Amniotic epithelial cell (primary cell): ENCODE data around the gene CARHSP1.
"Not testable (repeated sequence)": the region's sequence is repeated elsewhere in the genome, so short reads cannot be mapped to it uniquely, and the experiment has no call there.

Source experiments
- DNase-seq: peaks from one replicate; pipeline ENCODE4 v3.0.0-alpha.2; 2010; ENCODE audit warnings: low read depth

Gene CARHSP1

DNA sequence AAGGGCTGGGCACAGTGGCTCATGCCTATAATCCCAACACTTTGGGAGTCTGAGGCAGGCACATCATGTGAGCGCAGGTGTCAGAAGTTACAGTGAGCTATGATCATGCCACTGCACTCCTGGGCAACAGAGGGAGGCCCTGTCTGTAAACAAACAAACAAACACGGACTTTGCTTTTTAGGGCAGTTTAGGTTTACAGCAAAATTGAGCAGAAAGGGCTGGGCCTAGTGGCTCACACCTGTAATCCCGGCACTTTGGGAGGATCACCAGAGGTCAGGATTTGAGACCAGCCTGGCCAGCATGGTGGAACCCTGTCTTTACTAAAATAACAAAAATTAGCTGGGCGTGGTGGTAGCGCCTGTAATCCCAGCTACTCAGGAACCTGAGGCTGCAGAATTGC is 3.3 kb upstream of the CARHSP1 start:
- no peak for DNase-seq

DNA sequence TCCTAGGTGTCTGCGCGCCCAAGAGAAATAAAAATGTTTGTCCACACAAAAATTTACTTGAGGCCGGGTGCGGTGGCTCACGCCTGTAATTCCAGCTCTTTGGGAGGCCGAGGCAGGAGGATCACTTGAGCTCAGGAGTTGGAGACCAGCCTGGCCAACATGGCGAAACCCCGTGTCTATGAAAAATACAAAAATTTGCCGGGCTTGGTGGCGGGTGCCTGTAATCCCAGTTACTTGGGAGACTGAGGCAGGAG is 1.1 kb upstream of the CARHSP1 start:
- not testable (repeated sequence) for DNase-seq

DNA sequence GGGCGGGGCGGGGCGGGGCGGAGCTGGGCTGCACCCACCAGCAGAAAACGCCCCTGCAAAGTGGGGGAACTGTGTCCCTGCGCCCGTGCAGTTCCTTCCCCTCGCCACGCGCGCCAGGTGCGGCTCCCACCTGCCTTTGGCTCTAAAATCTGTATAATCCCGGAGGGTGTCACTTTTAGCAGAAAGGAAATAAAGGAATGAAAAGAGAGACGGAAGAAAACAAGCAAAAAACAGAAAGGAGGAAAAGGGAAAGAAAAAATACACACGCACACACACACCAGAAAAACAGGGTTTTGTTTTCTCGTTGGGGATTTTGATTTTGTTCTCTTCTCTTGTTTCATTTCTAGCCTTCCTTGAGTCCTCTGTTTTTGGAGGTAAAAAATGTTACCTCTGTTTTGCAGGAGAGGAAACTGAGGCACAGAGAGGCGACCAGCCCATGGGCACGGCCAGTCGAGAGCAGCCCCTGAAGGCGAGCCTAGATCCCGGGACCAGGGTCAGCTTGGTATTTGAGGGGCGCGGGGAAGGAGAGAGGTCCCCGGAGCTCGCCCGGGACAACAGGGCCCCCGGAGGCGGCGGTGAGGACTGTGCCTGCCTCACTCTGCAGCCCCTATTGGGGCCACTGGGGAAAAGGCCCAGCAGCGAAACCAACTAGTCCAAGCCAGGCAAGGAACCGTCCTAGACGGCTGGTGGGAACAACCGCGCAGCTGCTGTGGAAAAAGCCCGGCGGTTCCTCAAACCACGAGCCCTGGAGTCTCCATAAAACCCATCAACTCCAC is 594 bp upstream of the CARHSP1 start:
- no peak for DNase-seq

DNA sequence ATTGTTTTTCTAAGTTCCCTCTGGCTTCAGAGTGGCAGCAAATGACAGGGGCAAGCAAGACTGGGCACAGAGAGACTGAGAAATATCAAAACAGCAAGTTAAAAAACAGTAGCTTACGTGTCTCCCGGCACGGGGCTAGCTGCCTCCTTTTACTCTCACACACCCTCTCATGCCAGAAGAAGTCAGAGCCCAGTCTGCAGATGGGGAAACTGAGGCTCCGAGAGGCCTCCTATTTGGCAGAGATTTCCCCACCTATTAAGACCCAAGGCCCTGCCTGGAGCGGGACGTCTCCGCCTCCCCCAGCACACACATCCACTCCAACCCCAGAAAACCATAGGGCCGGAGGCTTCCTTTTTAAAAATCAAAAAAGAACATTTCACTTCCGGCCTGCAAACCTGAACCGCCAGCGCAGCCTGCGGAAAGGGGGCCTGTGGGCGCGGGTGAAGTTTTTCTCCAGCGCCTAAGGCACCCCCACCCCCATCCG is 832 bp downstream of the CARHSP1 start:
- no peak for DNase-seq

DNA sequence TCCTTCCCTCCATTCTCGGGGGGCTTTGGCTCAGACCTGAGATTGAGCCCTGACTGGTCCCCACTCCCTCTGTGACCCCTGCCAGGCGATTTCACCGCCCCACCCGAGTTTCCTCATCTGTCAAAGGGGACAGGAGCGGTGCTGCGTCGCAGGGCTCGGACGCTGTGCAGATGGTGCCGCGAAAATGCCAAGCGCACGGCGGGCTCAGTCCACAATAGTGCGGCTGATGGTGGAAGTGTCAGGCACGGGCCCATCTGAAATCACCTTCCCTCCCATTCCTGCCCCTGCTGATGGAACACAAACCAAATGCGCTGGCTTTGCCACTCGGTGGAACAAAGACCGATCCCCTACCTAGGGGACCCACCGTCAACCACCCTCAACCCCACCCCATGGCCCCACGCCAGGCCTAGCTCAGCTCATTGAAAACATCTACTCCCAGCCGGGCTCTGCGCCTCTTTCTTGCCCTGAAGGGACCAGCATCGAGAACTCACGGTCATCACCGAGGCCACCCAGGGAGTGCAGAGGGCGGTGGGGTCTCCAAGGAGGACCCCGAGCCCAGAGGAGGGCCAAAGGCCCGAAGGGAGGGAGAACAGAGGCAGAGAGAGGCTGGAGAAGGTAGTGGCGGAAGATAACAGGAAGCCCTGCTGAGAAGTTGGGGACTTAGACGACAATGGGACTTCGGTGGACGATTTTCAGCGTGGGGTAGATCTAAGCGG is 1.4 kb downstream of the CARHSP1 start:
- no peak for DNase-seq

DNA sequence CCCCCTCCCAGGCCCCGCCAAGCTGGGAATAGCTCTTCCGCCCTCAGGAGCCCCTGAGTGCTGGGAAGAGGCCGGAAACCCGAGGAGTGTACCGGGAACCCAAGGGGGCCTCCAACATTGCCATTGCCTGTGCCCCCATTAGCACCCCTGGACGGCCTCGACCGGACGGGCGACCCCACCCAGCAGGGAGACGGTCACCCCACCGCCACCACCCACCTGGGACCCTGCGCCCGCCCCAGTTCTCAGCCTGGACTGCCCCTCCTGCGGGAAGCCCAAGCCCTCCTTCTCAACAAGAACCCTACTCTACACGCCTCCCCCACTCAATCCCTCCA is 2.0 kb downstream of the CARHSP1 start:
- DNase-seq: no peak

DNA sequence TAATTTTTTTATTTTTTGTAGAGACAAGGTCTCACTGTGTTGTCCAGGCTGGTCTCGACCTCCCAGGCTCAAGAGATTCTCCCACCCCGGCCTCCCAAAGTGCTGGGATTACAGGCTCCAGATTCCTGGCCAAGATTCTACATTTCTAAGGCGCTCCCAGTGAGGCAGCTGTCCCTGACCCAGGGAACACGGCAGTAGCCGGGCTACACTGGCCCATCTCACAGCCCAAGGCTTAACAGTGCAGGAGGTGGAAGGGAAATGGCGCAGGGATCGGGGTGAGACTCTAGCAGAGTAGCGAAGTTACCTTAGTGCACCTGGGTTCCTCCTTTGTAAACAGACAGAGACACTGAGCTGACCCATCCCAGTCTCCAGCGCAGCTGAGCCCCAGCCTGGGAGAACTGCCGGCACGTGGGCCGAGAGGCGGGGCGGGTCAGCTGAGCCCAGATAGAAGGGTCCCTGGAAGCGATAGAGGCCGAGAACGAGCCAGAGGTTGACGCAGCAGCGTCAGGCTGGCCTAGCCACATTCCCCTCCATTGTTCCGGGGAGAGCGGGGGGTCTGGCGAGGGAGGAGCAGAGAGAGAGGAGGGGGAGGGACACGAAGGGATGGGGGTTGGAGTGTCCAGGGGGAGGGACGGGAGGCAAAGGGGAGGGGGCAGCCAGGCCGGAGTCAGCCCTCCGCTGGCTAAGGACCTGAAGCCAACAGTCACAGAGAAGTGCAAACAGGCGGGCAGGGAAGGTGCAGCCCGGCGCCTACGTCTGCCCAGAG is 2.5 kb downstream of the CARHSP1 start:
- DNase-seq: no peak

DNA sequence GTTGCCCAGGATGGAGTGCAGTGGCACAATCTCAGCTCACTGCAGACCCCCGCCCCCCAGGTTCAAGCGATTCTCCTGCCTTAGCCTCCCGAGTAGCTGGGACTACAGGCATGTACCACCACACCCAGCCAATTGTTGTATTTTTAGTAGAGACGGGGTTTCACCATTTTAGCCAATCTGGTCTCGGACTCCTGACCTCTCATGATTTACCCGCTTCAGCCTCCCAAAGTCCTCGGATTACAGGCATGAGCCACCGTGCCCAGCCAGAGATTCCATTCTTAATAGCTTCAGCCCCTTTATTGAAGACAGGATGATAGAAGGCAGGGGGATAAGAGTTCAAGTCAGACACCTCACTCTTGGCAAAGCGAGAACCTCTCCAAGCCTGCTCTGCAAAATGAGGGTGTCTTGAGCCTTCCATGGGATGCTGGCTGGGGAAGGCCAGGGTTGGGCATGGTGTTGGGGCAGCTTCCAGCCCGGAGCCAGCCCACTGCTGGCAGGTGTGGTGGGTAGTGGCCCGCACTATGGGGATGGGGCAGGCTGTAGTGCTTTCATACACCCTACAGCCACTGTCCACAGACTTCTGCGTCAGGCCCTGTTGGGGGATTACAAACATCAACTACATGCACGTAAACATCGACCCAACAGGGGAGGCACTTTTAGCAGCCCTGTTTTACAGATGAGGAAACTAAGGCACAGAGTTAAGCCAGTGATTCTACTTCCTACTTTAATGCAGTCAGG is 3.5 kb downstream of the CARHSP1 start:
- DNase-seq: no peak

DNA sequence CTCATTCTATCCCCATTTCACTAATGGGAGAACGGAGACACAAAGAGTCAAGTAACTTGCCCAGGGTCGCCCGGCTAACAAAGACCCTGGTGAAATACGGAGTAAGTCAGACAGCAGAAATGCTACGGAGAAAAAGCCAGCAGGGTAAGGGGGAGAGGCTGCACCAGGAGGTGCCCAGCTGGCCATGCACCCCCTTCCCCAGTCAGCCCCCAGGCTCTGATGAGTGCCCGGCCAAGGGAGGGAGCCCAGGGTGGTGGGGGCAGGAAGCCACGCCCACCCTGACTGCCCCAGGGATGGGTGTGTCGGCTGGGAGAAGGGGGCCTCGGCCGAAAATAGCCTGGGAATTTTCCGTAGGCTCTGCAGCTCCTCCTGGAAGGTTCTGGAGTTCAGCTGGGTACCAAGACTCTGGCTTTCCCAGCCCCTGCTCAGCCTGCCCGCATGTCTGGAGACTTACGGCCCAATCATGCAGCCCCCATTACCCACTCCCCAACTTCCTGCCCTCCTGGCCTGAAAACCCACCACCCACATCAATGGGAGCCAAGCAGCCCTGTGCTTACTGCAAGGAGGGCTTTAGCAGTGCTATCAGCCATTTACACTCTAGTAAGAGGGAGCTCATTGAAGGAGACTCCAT is 4.2 kb downstream of the CARHSP1 start:
- DNase-seq: no peak

DNA sequence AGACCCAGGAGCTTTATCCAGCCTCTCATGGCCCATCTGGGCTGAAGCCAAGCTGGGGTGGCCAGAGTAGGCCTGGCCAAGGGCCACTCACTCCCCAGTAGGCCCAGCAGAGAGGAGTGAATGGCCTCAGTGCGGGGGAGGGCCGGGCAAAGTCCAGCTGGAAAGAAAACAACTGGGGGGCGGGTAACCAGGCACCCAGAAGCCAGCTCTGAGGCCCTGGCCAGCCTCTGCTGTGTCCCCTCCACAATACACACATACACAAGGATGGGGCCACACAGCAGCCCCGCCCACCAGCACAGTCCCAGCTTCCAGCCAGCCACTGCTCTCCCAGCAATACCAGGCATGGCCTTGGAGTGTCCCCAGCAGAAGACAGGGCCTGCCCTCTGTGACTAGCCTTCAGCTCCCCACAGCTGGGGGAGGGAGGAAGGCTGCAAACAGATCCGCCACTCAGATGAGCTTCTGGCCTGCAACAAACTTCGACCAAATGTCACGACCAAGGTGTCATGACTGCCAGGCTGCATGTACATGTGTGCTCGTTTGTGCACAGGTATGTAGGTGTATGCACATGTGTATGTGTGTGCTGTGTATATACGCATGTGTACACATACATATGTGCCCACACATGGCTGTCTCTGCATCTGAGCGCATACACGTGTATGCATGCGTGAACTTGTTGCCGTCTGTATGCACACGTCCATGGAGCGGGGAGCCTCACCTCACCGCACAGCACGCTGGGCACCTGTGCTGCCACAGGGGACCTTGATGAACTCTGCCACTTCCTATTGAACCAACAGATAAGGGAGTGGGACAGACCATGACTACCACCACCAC is 5.0 kb downstream of the CARHSP1 start:
- DNase-seq: no peak

DNA sequence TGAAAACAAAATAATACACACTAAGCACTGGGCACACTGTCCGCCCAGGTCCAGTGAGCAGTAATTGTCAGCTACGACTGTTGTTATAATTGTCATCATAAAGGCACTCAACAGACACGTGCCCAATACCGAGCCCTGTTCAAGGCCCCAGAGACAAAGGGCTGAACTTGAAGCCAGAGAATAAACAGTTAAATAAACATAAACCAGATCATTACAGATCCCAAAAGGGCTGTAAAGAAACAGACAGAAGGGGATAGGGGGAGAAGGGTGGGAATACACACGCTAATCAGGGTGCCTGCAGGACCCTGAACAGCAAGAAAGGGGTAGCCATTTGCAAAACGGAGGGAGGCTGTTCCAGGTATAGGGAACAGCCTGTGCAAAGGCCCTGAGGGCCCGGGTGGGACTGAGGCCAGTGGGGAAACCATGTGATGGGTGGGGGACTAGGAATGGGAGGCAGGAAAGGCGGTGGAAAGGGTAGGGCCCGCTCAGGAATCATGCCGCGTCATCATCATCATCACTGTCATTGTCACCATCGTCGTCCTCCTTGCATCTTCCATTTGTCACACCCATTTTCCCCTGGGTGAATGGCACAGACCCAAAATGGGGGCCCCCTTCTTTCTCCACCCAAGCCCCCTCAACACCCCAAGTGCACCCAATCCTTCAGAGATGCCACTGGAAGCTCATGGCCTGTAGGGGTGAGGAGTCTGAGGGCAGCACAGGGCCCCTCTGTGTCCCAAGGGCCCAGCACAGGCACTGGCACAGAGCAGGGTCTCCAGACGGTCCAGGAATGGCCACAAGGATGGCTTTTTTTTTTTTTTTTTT is 6.3 kb downstream of the CARHSP1 start:
- DNase-seq: no peak

DNA sequence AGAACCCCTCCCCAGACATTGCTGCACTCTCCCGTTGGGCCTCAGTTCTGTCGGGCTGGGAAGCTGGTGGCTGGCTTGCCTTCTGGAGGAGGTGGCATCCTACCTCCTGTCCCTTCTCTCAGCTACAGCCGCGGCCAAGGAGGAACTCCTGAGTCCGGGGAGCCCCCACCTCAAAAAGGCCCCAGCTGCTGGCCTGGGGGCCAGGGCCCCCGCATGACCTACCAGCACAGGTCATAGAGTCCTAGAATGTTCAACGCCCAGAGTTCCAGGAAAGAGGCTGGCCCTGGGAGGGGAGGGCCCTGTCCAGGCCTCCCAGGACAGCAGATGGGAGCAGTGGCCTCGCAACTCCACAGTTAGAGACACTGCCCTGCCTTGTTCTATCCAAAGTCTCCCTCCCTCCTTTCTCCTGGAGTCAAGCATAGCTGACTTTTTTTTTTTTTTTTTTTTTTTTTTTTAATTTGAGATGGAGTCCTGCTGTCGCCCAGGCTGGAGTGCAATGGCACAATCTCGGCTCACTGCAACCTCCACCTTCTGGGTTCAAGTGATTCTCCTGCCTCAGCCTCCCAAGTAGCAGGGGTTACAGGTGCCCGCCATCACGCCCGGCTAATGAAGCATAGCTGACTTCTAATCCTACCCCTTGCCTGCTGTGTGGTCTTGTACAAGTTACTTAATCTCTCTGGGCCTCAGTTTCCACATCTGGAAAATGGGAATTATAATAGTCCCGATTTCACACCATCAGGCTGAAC is 7.1 kb downstream of the CARHSP1 start:
- no peak for DNase-seq

DNA sequence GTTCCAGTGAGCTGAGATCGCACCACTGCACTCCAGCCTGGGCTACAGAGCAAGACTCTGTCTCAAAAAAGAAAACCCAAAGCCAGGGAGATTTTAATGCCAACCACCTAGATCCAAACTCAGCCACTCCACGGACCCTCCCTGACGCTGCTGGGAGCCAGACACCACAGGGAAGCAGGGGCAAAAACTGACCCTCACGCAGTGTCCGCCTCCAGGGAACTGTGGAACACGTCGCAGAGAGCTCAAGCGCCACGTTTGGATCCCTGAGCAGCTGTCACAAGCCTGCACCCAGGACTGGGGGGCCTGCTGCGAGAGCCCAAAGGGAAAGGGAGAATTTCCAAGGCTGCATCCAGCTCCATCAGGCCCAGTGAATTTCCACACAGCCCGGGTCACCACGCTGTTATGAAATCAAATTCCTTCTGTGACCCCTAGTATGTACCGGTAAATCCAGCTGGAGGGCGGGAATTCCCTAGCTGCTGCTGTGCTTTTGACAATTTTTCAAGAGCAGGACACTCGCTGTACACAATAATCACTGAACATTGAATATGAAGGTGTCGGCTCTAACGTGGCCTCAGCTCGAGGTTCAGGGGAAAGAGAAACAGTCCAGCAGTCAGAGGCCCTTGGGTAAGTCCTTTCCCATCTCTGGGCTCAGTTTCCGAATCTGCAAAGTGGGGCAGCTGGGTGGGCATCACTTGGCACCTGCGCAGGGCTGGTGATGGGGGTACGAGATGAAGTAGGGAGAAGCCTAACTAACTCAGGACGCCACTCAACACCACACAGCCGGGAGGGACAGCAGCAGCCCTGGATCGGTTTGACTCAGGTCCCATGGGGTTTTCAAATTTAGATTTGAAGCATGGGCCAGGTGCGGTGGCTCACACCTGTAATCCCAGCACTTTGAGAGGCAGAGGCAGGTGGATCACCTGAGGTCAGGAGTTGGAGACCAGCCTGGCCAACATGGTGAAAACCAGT is 8.6 kb downstream of the CARHSP1 start:
- peak; percentile 86 for DNase-seq

DNA sequence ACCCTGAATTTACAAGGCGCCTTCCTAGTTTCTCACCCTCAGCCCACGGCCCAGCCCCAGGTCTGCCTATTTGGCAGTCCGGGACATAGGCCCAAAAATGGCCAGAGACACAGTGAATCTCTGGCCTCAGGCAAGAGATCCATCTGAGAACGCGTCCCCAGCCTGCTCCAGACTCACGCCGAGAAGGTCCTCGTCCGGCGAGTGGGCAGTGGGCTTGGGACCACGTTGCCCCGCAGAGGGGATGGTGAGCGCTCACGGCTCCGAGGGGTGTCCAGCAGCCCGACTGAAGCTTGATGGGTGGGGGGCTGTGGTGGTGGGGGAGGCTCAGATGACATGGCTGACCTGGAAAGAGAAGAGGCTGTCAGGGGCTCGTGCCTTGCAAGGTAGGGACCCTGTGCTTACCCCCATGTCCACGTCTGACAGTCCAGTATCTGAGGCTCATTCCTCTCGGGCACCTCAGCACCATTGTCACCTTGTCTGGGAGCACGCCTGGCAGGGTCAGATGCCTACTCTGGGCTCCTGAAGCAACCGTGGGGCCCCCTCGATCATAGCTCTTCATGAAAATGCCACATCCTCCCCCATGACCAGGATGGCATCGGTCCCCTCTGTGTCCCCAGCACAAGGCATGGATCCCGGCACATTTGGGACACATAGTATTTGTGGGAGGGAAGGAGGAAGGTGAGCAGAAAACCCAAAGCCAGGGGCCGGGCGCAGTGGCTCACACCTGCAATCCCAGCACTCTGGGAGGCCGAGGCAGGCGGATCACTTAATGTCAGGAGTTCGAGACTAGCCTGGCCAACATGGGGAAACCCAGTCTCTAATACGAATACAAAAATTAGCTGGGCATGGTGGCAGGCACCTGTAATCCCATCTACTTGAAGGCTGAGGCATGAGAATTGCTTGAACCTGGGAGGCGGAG is 9.6 kb downstream of the CARHSP1 start:
- DNase-seq: no peak

DNA sequence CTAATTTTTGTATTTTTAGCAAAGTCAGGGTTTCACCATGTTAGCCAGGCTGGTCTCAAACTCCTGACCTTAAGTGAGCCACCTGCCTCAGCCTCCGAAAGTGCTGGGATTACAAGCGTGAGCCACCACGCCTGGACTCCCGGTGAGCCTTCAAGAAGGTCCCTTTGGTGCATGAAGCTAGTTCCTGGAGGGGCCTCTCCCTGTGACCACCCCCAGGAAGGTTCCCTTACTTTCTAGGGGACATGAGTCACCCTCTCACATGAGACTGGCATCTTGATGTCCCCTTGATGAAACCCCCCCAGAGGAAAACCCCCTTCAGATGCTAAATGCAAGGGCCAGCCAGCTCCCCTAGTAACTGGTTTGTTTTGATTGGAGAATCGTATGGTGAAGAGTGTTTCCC is 12.8 kb downstream of the CARHSP1 start:
- DNase-seq: no peak

DNA sequence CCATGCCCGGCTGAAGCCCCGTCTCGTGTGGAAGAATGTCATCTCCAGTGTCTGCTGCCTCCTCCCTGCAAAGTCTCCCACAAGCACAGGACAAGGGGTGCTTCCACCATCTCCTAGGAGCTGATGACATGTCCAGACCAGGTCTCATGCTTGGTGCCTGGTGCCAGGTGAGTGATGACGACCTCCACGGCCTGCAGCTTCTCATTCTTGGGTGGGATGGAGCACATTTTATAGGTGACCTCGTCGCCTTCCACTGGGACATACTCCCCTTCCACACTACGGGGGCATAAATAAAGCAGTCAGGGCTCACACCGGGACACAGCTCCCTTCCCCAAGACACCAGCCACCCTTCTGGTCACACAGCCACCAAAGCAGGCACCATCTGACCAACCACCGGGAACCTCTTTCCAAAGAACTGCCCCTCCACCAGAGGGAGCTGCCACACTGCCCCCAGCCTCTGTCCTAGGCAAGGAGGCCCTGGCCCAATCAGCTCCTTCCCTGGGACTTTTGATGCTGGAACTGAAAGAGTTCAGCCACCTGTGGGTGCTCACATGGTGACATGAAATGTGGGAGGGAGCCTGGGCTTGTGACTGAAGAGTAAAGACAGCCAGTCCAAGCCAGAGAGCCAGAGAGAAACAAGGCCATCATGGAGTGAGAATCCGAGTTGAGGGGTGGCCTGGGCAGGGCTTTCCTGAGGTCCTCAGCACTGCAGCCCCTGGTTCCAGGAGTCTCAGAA is 13.6 kb downstream of the CARHSP1 start:
- no peak for DNase-seq
